HCT116 (cell line): ENCODE data around the gene MSI2.

Experiments
- CEBPB ChIP-seq: IDR thresholded peaks from 2 replicates; pipeline ENCODE4 v1.6.1; 2012; ENCODE audit warnings: low read depth
- ELF1 ChIP-seq: IDR thresholded peaks from 2 replicates; pipeline ENCODE4 v1.6.1; 2012; ENCODE audit warnings: low read depth, borderline replicate concordance
- EZH2 ChIP-seq: fragments of 200-600 bp; sonication (generic); IDR thresholded peaks from 2 replicates; pipeline ENCODE4 v1.6.1; 2017; ENCODE audit warnings: antibody characterized with exemption, mixed run types
- EZH2phosphoT487 ChIP-seq: fragments of 200-600 bp; IDR thresholded peaks from 2 replicates; pipeline ENCODE4 v1.6.1; 2018; ENCODE audit warnings: antibody characterized with exemption, borderline replicate concordance
- FOSL1 ChIP-seq: IDR thresholded peaks from 2 replicates; pipeline ENCODE4 v1.6.1; 2012; ENCODE audit warnings: low read depth
- JUND ChIP-seq: IDR thresholded peaks from 2 replicates; pipeline ENCODE4 v1.6.1; 2012
- POLR2A ChIP-seq: IDR thresholded peaks from 2 replicates; pipeline ENCODE4 v1.7.0; 2011; ENCODE audit warnings: borderline replicate concordance; ENCODE audit not compliant: insufficient read depth, insufficient read length; ENCODE audit errors: extremely low read depth
- POLR2AphosphoS5 ChIP-seq: IDR thresholded peaks from 2 replicates; pipeline ENCODE4 v1.6.1; 2011; ENCODE audit warnings: mild to moderate bottlenecking, low read depth, low read length, moderate library complexity
- RAD21 ChIP-seq: IDR thresholded peaks from 2 replicates; pipeline ENCODE4 v1.6.1; 2012; ENCODE audit warnings: low read depth, mild to moderate bottlenecking
- TCF7L2 ChIP-seq: IDR thresholded peaks from 2 replicates; pipeline ENCODE4 v1.7.0; 2011; ENCODE audit warnings: borderline replicate concordance, inconsistent platforms; ENCODE audit not compliant: insufficient read depth, insufficient read length; ENCODE audit errors: extremely low read depth
- TF ChIP-seq, protein P1 (sequence below), 3 experiments: fragments of 200-600 bp in 1 of 3; sonication (generic) in 1 of 3; IDR thresholded peaks in 2 of 3; conservative IDR thresholded peaks in 1 of 3; 2 replicates each; pipeline ENCODE4 v1.5.1; 2012 to 2017; ENCODE audit warnings: low read depth in 2 of 3, low read length in 2 of 3, antibody characterized with exemption in 1 of 3, borderline replicate concordance in 1 of 3, control low read depth in 1 of 3, mild to moderate bottlenecking in 1 of 3, mixed read lengths in 1 of 3, mixed run types in 1 of 3, moderate library complexity in 1 of 3; ENCODE audit not compliant: insufficient read depth in 1 of 3
- TF ChIP-seq, protein P2 (sequence below): IDR thresholded peaks from 2 replicates; pipeline ENCODE4 v1.6.1; 2012; ENCODE audit warnings: low read depth
- TF ChIP-seq, protein P3 (sequence below): IDR thresholded peaks from 2 replicates; pipeline ENCODE4 v1.6.1; 2012

DNA sequence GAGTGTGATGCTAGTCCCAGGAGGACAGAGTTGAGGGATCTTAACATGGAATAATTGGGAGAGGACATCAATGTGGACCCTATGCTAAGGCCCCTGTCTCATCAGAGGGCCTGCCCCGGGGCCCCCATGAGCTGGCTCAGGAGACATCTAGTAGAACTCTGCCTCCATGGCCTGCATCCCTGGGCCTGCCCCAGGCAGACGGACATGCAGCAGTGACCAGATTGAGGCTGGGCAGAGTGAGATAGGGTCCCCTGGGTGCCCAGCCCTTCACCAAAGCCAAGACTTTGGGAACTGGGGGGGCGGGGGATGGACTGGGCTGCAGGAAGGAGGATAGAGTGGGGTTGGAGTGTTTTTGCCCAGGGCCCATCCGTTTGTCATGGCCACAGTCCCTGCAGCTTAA is 373.6 kb downstream of the MSI2 start:
- TF ChIP-seq POLR2A (no peak), RAD21 (no peak), CEBPB (no peak), ELF1 (no peak), JUND (no peak), EZH2 (no peak), POLR2AphosphoS5 (no peak), FOSL1 (no peak), TCF7L2 (no peak), EZH2phosphoT487 (no peak)
- TF ChIP-seq, protein P1, sequence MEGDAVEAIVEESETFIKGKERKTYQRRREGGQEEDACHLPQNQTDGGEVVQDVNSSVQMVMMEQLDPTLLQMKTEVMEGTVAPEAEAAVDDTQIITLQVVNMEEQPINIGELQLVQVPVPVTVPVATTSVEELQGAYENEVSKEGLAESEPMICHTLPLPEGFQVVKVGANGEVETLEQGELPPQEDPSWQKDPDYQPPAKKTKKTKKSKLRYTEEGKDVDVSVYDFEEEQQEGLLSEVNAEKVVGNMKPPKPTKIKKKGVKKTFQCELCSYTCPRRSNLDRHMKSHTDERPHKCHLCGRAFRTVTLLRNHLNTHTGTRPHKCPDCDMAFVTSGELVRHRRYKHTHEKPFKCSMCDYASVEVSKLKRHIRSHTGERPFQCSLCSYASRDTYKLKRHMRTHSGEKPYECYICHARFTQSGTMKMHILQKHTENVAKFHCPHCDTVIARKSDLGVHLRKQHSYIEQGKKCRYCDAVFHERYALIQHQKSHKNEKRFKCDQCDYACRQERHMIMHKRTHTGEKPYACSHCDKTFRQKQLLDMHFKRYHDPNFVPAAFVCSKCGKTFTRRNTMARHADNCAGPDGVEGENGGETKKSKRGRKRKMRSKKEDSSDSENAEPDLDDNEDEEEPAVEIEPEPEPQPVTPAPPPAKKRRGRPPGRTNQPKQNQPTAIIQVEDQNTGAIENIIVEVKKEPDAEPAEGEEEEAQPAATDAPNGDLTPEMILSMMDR (IDR thresholded peaks at IDR 0.05 in 2 of 3, conservative IDR thresholded peaks at IDR 0.05 in 1 of 3; ENCODE audit: borderline replicate concordance in 1 of 3, insufficient read depth in 1 of 3, low read depth in 2 of 3, low read length in 2 of 3): no peak
- TF ChIP-seq, protein P2, sequence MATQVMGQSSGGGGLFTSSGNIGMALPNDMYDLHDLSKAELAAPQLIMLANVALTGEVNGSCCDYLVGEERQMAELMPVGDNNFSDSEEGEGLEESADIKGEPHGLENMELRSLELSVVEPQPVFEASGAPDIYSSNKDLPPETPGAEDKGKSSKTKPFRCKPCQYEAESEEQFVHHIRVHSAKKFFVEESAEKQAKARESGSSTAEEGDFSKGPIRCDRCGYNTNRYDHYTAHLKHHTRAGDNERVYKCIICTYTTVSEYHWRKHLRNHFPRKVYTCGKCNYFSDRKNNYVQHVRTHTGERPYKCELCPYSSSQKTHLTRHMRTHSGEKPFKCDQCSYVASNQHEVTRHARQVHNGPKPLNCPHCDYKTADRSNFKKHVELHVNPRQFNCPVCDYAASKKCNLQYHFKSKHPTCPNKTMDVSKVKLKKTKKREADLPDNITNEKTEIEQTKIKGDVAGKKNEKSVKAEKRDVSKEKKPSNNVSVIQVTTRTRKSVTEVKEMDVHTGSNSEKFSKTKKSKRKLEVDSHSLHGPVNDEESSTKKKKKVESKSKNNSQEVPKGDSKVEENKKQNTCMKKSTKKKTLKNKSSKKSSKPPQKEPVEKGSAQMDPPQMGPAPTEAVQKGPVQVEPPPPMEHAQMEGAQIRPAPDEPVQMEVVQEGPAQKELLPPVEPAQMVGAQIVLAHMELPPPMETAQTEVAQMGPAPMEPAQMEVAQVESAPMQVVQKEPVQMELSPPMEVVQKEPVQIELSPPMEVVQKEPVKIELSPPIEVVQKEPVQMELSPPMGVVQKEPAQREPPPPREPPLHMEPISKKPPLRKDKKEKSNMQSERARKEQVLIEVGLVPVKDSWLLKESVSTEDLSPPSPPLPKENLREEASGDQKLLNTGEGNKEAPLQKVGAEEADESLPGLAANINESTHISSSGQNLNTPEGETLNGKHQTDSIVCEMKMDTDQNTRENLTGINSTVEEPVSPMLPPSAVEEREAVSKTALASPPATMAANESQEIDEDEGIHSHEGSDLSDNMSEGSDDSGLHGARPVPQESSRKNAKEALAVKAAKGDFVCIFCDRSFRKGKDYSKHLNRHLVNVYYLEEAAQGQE: no peak
- TF ChIP-seq, protein P3, sequence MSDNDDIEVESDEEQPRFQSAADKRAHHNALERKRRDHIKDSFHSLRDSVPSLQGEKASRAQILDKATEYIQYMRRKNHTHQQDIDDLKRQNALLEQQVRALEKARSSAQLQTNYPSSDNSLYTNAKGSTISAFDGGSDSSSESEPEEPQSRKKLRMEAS: no peak
